ENCODE data around the gene TSPAN6. TPM values are rescaled to one million over a fixed set of nuclear protein-coding genes. Genes with fewer than 3 reads are reported as not detected.

The TSPAN6 gene
- 0.28 TPM for polyA plus RNA-seq (2012; ENCODE audit: missing spikeins)

GRCh38 chrX:100636321-100636991 is at the start of gene TSPAN6:
Gene TSPAN6, minus strand, starts transcription at chrX:100636806. Its CDS starts 112 bp downstream, at chrX:100636694.
- DNase-seq (ENCODE audit: insufficient read length) (no peak), FAIRE-seq (peak; percentile 30)
- TF ChIP-seq POLR2AphosphoS5 (IDR thresholded peaks at IDR 0.05; ENCODE audit: low read depth, low read length), result no peak
- TF ChIP-seq POLR2A (IDR thresholded peaks at IDR 0.05; ENCODE audit: low read depth, low read length), result no peak
- TF ChIP-seq TAF1 (IDR thresholded peaks at IDR 0.05; ENCODE audit: borderline replicate concordance, low read depth, low read length), result no peak

GRCh38 chrX:100685997-100686305 is 49.3 kb upstream of the TSPAN6 start:
- TF ChIP-seq TAF1 (IDR thresholded peaks at IDR 0.05; ENCODE audit: borderline replicate concordance, low read depth, low read length) (no peak), POLR2AphosphoS5 (IDR thresholded peaks at IDR 0.05; ENCODE audit: low read depth, low read length) (no peak), POLR2A (IDR thresholded peaks at IDR 0.05; ENCODE audit: low read depth, low read length) (no peak)
- no peak for FAIRE-seq
- DNase-seq (ENCODE audit: insufficient read length), result no peak

GRCh38 chrX:100685284-100685996 is 48.8 kb upstream of the TSPAN6 start:
- TF ChIP-seq TAF1 (IDR thresholded peaks at IDR 0.05; ENCODE audit: borderline replicate concordance, low read depth, low read length) (no peak), POLR2AphosphoS5 (IDR thresholded peaks at IDR 0.05; ENCODE audit: low read depth, low read length) (no peak), POLR2A (IDR thresholded peaks at IDR 0.05; ENCODE audit: low read depth, low read length) (no peak)
- FAIRE-seq (peak; percentile 94), DNase-seq (ENCODE audit: insufficient read length) (peak; percentile 24)

- TF ChIP-seq POLR2A (IDR thresholded peaks at IDR 0.05; ENCODE audit: low read depth, low read length) (no peak), POLR2AphosphoS5 (IDR thresholded peaks at IDR 0.05; ENCODE audit: low read depth, low read length) (no peak), TAF1 (IDR thresholded peaks at IDR 0.05; ENCODE audit: borderline replicate concordance, low read depth, low read length) (no peak)
- FAIRE-seq (no peak), DNase-seq (ENCODE audit: insufficient read length) (no peak)
Measured at GRCh38 chrX:100682939-100683338, 46.3 kb upstream of the TSPAN6 start.

GRCh38 chrX:100681599-100681998 is 45.0 kb upstream of the TSPAN6 start:
- DNase-seq (ENCODE audit: insufficient read length) (no peak), FAIRE-seq (no peak)
- no peak for TF ChIP-seq TAF1 (IDR thresholded peaks at IDR 0.05; ENCODE audit: borderline replicate concordance, low read depth, low read length)
- TF ChIP-seq POLR2AphosphoS5 (IDR thresholded peaks at IDR 0.05; ENCODE audit: low read depth, low read length), result no peak
- no peak for TF ChIP-seq POLR2A (IDR thresholded peaks at IDR 0.05; ENCODE audit: low read depth, low read length)

GRCh38 chrX:100680756-100681155 is 44.1 kb upstream of the TSPAN6 start:
- TF ChIP-seq POLR2A (IDR thresholded peaks at IDR 0.05; ENCODE audit: low read depth, low read length), result no peak
- DNase-seq (ENCODE audit: insufficient read length) (no peak), FAIRE-seq (no peak)

GRCh38 chrX:100677611-100678181 is 41.1 kb upstream of the TSPAN6 start:
- DNase-seq (ENCODE audit: insufficient read length), result no peak
- FAIRE-seq, result no peak
- TF ChIP-seq POLR2AphosphoS5 (IDR thresholded peaks at IDR 0.05; ENCODE audit: low read depth, low read length), result no peak
- no peak for TF ChIP-seq POLR2A (IDR thresholded peaks at IDR 0.05; ENCODE audit: low read depth, low read length)
- TF ChIP-seq TAF1 (IDR thresholded peaks at IDR 0.05; ENCODE audit: borderline replicate concordance, low read depth, low read length), result no peak

- no peak for DNase-seq (ENCODE audit: insufficient read length)
- no peak for TF ChIP-seq TAF1 (IDR thresholded peaks at IDR 0.05; ENCODE audit: borderline replicate concordance, low read depth, low read length)
- no peak for TF ChIP-seq POLR2A (IDR thresholded peaks at IDR 0.05; ENCODE audit: low read depth, low read length)
- no peak for TF ChIP-seq POLR2AphosphoS5 (IDR thresholded peaks at IDR 0.05; ENCODE audit: low read depth, low read length)
- FAIRE-seq, result no peak
Measured at GRCh38 chrX:100674705-100675104, 38.1 kb upstream of the TSPAN6 start.

- TF ChIP-seq TAF1 (IDR thresholded peaks at IDR 0.05; ENCODE audit: borderline replicate concordance, low read depth, low read length) (no peak), POLR2A (IDR thresholded peaks at IDR 0.05; ENCODE audit: low read depth, low read length) (no peak), POLR2AphosphoS5 (IDR thresholded peaks at IDR 0.05; ENCODE audit: low read depth, low read length) (no peak)
- DNase-seq (ENCODE audit: insufficient read length) (no peak), FAIRE-seq (no peak)
Measured at GRCh38 chrX:100673397-100673953, 36.9 kb upstream of the TSPAN6 start.

GRCh38 chrX:100672966-100673365 is 36.4 kb upstream of the TSPAN6 start:
- TF ChIP-seq POLR2A (IDR thresholded peaks at IDR 0.05; ENCODE audit: low read depth, low read length) (no peak), TAF1 (IDR thresholded peaks at IDR 0.05; ENCODE audit: borderline replicate concordance, low read depth, low read length) (no peak), POLR2AphosphoS5 (IDR thresholded peaks at IDR 0.05; ENCODE audit: low read depth, low read length) (no peak)
- FAIRE-seq (no peak), DNase-seq (ENCODE audit: insufficient read length) (no peak)

- DNase-seq (ENCODE audit: insufficient read length) (no peak), FAIRE-seq (no peak)
- no peak for TF ChIP-seq POLR2A (IDR thresholded peaks at IDR 0.05; ENCODE audit: low read depth, low read length)
- TF ChIP-seq POLR2AphosphoS5 (IDR thresholded peaks at IDR 0.05; ENCODE audit: low read depth, low read length), result no peak
- no peak for TF ChIP-seq TAF1 (IDR thresholded peaks at IDR 0.05; ENCODE audit: borderline replicate concordance, low read depth, low read length)
Measured at GRCh38 chrX:100663642-100664041, 27.0 kb upstream of the TSPAN6 start.

Measured in GM12892 (cell line).